Hindlimb muscle (tissue), 1 donor: ENCODE data around the gene YARS1. TPM values are rescaled to one million over a fixed set of nuclear protein-coding genes. Genes with fewer than 3 reads are reported as not detected.

ENCODE experiments used
- DNase-seq: peaks from one replicate; pipeline ENCODE4 v3.0.0-alpha.2; 2013
- polyA plus RNA-seq: library from polyadenylated mRNA; unstranded; fragments of 120-200 nt; gene quantifications from one replicate; pipeline ENCODE4 v1.2.1, GENCODE V29; 2013; ENCODE audit not compliant: insufficient read length

Gene YARS1
- polyA plus RNA-seq, 1 donor, result 40.4 TPM

- no peak for DNase-seq
These were observed 74.8 kb downstream of the YARS1 start for GRCh38 chr1:32742199-32742947.

- no peak for DNase-seq
These were observed 75.6 kb downstream of the YARS1 start for GRCh38 chr1:32741413-32742198.

- no peak for DNase-seq
These were observed 76.1 kb downstream of the YARS1 start for GRCh38 chr1:32741059-32741412.

- no peak for DNase-seq
These were observed 80.1 kb downstream of the YARS1 start for GRCh38 chr1:32736812-32737791.

GRCh38 chr1:32733582-32734321 lies 83.4 kb downstream of the YARS1 start:
- peak; percentile 57 for DNase-seq

GRCh38 chr1:32729254-32730046 lies 87.7 kb downstream of the YARS1 start:
- no peak for DNase-seq

GRCh38 chr1:32728413-32729077 lies 88.6 kb downstream of the YARS1 start:
- DNase-seq, result no peak

DNA sequence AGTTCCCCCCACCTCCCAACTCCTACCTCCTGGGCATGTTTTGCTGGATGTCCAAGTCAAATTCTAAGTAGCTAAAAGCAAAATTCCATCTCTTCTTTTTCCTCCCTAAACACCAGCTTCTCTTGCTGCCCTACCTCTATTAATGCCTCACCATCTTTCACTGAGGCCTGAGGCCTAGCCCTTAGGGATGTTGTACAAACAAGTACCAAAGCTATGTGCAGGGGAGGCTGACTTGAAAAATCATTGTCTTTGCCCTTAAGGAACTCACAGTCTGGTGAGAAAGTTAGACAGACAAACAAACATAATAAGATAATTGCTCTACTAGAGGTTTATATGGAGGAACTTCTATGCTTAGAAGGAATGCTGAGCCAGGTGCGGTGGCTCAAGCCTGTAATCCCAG lies 89.3 kb downstream of the YARS1 start:
- DNase-seq, result no peak

- DNase-seq, result no peak
These were observed 91.6 kb downstream of the YARS1 start for GRCh38 chr1:32725615-32725982.

Other genes starting within 250 kb of the YARS1 start
- gene ZBTB8OS, start 166.8 kb downstream of the YARS1 start, polyA plus RNA-seq, result 23.2 TPM
- 149 TPM for gene RBBP4, start 166.2 kb downstream of the YARS1 start, polyA plus RNA-seq
- gene SYNC, start 114.6 kb downstream of the YARS1 start, polyA plus RNA-seq, result 51.6 TPM
- 23.7 TPM for gene S100PBP, start 295 bp upstream of the YARS1 start, polyA plus RNA-seq
- 209 TPM for gene FNDC5, start 53.6 kb upstream of the YARS1 start, polyA plus RNA-seq
- gene HPCA, start 69.1 kb upstream of the YARS1 start, polyA plus RNA-seq, result 0.92 TPM
- 5.7 TPM for gene TMEM54, start 84.0 kb upstream of the YARS1 start, polyA plus RNA-seq
- 12.0 TPM for gene RNF19B, start 147.5 kb upstream of the YARS1 start, polyA plus RNA-seq
- gene AK2, start 219.5 kb upstream of the YARS1 start, polyA plus RNA-seq, result 124 TPM